ACC112 (cell line): ENCODE results near the gene LRTM2.

Experiments used
- H2AFZ ChIP-seq: fragments of 200-600 bp; sonication (generic); one replicate; pipeline ENCODE4 v1.6.0; 2017; ENCODE audit warnings: antibody characterized with exemption, low read length; ENCODE audit not compliant: unreplicated experiment
- H3K27ac ChIP-seq: fragments of 200-600 bp; sonication (generic); 2 replicates; pipeline ENCODE4 v1.5.1; 2014; ENCODE audit warnings: low read depth, mild to moderate bottlenecking, antibody characterized with exemption, low read length, moderate library complexity
- H3K27me3 ChIP-seq: fragments of 200-600 bp; sonication (generic); 2 replicates; pipeline ENCODE4 v1.6.1; 2014; ENCODE audit warnings: mild to moderate bottlenecking, antibody characterized with exemption, low read length, moderate library complexity, mixed read lengths; ENCODE audit not compliant: insufficient read depth
- H3K36me3 ChIP-seq: fragments of 200-600 bp; sonication (generic); 2 replicates; pipeline ENCODE4 v1.6.1; 2016; ENCODE audit warnings: mild to moderate bottlenecking, antibody characterized with exemption, low read length, moderate library complexity, mixed read lengths; ENCODE audit not compliant: insufficient read depth
- H3K4me1 ChIP-seq: fragments of 200-600 bp; sonication (generic); one replicate; pipeline ENCODE4 v1.6.1; 2016; ENCODE audit warnings: low read length, mixed read lengths; ENCODE audit not compliant: insufficient read depth, unreplicated experiment, control insufficient read depth
- H3K4me3 ChIP-seq: fragments of 200-600 bp; sonication (generic); 2 replicates; pipeline ENCODE4 v1.5.1; 2014; ENCODE audit warnings: mild to moderate bottlenecking, low read depth, low read length
- H3K79me2 ChIP-seq: fragments of 200-600 bp; sonication (generic); one replicate; pipeline ENCODE4 v1.6.0; 2016; ENCODE audit warnings: low read length; ENCODE audit not compliant: control insufficient read depth, unreplicated experiment, insufficient read depth

Gene LRTM2

DNA sequence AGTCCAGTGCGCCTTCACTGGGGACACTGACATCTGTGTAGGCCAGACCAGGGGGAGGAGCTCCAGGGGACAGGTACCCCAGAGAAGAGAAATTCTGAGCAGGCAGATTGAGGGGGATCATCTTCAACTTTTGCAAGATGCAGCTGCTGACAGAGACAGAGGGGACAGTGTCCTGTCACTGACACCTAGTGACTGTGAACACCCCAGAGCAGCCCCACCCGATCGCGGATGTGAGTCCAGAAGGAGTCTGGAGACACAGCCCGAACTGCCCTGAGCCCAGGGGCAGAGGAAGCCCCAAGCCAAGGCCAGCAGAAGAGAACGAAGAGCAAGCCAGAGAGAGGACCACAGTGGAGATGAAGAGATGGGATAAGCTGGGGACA, 21.7 kb upstream of the LRTM2 start:
- Histone ChIP-seq H3K27ac (no peak overlapping the region), H3K27me3 (no peaks in the 10 kb centered on the region), H2AFZ (no peak overlapping the region), H3K36me3 (no peaks in the 10 kb centered on the region), H3K79me2 (no peaks in the 10 kb centered on the region), H3K4me1 (peaks cover 6% of the 10 kb centered on the region), H3K4me3 (no peak overlapping the region)

DNA sequence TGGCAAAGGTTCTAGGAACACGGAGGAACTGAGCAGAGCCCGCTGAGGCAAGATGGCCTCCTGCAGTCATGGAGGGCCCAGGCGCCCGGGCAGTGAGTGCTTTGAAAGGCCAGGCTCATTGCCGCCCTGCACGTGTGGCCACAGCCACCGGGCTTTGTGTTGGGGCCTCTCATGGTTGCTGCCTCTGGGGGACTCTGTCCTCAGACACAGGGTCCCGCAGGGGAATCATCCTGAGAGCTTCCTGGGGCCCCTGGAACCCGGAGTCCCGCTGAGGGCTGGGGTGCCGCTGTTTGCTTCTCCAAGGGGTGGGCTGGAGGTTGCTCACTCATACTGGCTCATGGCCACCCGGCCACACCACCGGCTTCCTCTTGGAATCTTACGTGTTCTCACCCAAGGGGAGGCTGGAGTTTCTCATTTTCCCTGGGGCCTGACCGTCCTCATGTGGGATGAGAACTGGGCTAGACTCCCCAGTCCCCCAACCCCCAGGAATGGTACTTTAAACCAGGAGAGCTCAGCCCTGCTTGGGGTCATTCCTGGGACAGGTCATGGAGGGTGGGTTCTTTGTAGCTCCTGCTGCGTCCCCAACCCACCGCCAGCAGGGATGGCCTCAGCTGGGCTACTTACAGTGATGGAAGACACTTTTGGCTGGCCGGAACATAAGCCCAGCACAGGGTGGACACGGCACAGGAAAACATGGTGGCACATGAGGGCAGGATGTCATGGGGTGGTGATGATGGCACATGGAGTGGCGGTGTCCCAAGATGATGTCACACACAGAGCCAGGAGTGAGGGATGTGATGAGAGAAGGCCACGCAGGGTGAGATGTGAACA, 21.1 kb upstream of the LRTM2 start:
- Histone ChIP-seq H3K79me2 (no peaks in the 10 kb centered on the region), H3K27me3 (no peaks in the 10 kb centered on the region), H3K27ac (no peak overlapping the region), H3K4me3 (no peak overlapping the region), H3K4me1 (peaks cover 6% of the 10 kb centered on the region), H2AFZ (no peak overlapping the region), H3K36me3 (no peaks in the 10 kb centered on the region)

DNA sequence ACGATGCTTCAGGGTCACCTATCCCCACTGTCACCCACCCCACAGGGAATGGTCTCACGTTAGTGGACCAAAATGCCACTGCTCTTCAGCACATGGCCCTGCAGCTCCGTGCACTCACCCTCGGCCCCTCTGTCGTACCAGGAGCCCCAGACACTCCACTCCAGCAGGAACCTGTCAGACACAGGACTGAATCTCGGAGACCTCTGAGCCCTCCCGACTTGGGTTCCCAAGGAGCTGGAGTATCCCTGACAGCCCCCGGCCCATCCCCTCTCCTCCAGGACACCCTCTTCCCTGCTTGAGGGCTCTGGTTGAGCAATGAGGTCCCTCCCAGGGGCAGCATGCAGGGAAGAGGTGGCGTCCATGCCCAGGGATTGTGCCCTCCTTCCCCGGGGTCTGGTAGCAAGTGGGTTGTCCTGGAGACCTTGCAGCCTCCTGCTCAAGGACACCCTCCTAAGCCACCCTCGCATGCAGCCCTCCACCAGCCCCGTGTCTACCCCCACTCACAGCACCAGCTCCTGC, 20.4 kb upstream of the LRTM2 start:
- Histone ChIP-seq H3K4me3 (no peak overlapping the region), H3K79me2 (no peaks in the 10 kb centered on the region), H3K27ac (no peak overlapping the region), H3K27me3 (no peaks in the 10 kb centered on the region), H3K36me3 (no peaks in the 10 kb centered on the region), H2AFZ (no peak overlapping the region), H3K4me1 (peaks cover 6% of the 10 kb centered on the region)

DNA sequence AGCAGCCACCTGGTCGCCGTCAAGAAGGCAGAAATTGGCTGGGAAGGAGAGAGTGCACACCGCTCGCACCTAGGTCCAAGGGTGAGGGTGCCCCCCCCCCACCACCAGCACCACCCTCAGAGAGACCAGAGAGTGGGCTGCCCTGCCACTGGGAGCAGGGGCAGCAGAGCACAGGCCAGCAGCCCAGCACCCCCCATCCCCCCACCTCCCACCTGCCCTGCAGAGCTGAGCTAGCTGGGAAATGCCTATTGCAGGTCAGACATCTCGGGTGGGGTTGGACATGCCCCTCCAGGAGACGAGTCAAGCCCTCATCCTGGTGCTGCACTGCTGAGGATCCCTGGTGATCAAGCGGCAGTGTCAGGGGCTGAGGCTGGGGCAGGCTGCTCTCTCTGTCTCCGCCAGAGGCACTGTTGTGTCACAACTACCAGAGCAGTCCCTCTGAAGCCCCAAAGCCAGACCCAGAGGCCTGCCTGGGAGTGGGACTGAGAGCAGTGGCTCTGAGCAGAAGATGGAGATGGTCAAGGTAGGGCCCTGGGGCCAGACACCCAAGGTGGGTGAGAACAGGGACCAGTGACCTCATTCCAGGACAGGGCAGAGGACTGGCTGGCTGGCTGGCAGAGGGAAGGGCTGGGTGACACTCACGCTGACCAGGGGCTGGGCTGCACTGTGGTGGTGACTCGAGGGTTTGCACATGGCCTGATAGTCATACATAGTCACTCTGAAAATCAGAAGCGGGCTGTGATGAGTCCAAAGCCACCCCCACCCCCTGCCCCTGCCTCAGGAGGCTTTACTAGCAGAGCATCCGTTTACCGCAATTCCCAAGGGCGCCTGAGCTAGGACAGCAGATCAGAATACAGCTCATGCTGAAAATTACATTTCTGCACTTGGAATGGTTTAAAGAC, 19.7 kb upstream of the LRTM2 start:
- Histone ChIP-seq H3K27me3 (no peaks in the 10 kb centered on the region), H3K4me3 (no peak overlapping the region), H3K36me3 (no peaks in the 10 kb centered on the region), H3K27ac (no peak overlapping the region), H2AFZ (no peak overlapping the region), H3K79me2 (no peaks in the 10 kb centered on the region), H3K4me1 (peaks cover 6% of the 10 kb centered on the region)

DNA sequence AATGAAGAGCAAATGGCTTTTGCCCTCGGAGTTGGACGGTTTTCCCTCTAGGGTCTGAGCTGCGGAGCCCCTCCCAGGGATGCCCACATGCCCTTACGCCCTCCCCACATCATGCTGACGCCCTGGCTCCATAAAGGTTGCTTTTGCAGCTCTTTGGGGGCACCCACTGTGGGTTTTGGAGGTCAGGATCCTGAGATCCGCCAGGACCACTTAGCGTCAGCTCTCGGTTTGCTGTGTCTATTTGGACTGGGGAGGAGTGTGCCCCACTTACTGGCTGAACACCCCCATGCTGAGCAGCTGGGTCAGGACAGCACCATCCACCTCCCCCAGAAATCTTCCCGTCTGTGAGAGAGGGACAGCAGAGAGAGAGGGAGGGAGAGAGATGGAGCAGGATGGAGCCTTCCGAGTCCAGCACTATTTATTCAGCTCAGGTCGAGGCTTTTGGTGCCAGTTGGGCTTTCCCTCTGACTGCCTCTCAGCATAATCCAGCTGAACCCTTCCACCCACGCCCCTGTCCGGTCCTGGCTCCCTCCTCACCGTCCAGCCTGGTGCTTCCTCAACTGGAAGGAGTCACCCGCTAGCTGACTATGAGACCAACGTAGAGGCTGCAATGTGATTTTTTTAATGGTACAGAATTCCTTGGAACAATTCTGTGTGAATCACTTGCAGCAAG, 18.9 kb upstream of the LRTM2 start:
- no peaks in the 10 kb centered on the region for H3K36me3 ChIP-seq
- H2AFZ ChIP-seq, result no peak overlapping the region
- no peak overlapping the region for H3K4me3 ChIP-seq
- H3K27ac ChIP-seq, result no peak overlapping the region
- H3K79me2 ChIP-seq, result no peaks in the 10 kb centered on the region
- peaks cover 6% of the 10 kb centered on the region for H3K4me1 ChIP-seq
- no peaks in the 10 kb centered on the region for H3K27me3 ChIP-seq

DNA sequence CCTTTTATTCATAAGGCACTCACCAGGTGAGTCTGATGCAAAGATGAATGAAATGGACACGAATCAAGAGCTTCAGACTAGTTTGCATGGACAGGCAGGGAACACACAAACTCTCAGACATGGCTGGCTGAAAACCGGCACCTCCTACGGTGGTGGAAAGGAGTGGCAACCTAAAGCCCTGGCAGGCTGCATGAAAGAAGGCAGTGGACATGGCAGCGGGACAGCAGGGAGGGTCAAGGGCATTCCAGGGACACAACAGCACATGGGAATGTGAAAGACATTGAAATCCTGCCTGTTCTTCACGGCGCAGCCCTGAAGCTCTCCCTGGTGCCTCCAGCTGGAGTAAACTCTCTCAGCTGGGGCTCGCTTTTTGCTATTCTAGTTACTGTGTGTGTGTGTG, 16.6 kb upstream of the LRTM2 start:
- H3K79me2 ChIP-seq, result no peaks in the 10 kb centered on the region
- no peak overlapping the region for H2AFZ ChIP-seq
- no peaks in the 10 kb centered on the region for H3K27me3 ChIP-seq
- H3K4me3 ChIP-seq, result no peak overlapping the region
- H3K27ac ChIP-seq, result no peak overlapping the region
- no peaks in the 10 kb centered on the region for H3K36me3 ChIP-seq
- H3K4me1 ChIP-seq, result peaks cover 6% of the 10 kb centered on the region

DNA sequence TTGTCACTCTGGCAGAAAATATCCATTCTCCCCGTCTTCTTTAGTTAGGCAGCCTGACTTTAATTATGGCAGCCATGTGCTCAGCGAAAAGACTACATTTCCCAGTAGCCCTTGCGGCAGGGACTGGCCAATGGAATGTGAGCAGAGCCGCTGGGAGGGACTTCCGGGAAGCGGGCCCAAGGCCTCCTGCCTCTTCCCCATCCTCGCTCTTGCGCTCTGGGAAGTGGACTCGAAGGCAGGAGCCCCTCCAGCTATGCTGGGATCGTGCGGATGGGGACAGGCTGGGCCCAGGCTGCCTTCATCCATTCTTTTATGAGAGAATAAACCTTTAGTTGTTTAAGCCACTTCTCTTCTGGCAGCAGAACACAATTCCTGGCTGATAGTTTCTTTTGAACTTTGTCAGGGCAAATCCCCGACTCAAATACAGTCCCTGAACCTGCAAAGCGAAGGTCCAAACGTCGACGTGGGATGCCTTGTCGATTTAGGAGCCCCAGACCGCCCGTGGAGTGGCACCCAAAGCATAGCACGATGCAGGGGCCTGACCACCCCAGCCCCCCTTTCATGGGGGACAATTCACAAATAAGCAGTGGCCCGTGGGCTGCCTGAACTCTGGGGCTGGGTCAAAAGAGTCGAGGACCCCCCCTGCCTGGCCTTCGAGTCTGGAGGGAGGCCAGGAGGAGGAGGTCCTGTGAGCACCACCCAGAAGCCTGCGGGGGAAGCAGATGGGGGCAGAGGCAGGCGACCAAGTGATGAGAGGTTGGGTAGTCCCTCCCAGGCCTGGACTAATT, 15.6 kb upstream of the LRTM2 start:
- no peaks in the 10 kb centered on the region for H3K36me3 ChIP-seq
- no peaks in the 10 kb centered on the region for H3K27me3 ChIP-seq
- H3K4me3 ChIP-seq, result no peak overlapping the region
- H3K79me2 ChIP-seq, result no peaks in the 10 kb centered on the region
- no peak overlapping the region for H3K27ac ChIP-seq
- H2AFZ ChIP-seq, result peak overlapping the region; percentile 95
- peaks cover 6% of the 10 kb centered on the region for H3K4me1 ChIP-seq

DNA sequence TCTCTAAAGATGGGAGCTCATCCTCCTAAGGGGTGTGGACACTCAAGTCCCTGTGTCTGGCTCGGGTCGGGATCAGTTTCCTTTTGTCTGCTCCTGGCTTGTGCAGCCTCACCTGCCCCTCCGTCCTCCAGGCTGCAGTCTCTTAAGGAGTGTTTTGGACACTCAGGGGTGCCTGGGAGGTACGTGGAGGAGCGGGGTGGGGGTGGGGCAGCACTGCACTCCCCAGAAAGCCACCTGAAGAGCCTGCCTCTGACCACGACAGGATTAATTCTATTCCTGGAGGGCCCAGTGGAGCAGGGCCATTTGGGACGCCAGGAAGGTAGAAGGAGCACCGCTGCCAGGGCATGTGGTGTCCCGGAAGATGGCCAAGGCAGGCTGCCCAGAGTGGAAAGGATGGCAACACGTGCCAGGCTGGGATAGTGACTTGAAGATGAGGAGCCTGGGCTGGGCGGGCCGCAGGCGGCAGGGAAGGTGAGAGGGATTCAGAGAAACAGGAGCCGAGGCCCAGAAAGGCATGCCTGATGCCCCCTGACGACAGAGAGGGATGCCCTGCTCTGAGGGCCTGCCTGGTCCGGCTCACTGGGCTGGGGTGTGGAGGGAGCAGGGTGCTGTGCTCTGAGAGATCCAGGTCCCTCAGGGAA, 14.8 kb upstream of the LRTM2 start:
- Histone ChIP-seq H3K79me2 (no peaks in the 10 kb centered on the region), H3K4me3 (no peak overlapping the region), H3K36me3 (no peaks in the 10 kb centered on the region), H3K27ac (no peak overlapping the region), H3K4me1 (peaks cover 6% of the 10 kb centered on the region), H3K27me3 (no peaks in the 10 kb centered on the region), H2AFZ (no peak overlapping the region)

DNA sequence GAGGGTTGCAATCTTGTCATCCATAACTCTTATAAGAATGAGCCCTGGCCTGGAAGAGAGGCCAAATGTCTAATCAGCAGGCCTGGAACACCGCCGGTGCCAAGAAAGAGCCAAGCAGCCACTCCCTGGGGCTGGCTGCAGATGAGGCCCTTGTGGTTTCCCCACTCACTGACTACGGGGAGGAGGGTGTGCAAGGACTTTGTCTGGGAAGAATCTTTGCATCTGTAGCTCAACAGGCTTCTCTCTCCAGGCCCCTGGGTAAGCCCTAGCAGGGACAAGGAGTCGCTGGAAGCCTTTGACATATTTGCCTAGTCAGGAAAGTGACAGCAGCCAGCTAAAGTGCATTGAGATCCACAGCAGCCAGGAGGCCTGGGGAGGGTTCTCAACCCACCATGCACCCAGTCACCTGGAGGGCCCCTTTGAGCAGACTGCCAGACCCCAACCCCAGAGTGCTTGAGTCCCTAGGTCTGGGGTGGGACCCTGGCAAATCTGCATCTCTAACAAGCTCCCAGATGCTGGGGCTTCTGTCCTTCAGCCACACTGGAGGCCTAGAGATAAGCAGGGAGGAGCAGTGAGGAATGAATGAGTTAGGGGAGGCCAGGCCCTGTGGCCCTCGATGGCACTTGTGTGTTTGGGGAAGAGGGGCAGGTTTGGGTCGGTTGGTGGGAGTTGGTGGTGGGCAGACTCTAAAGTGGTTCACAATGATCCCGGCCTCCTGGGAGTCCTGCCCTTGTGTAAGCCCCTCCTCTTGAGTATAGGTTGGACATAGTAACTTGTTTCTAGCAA, 13.9 kb upstream of the LRTM2 start:
- Histone ChIP-seq H3K36me3 (no peaks in the 10 kb centered on the region), H3K27ac (no peak overlapping the region), H3K4me1 (no peaks in the 10 kb centered on the region), H3K79me2 (no peaks in the 10 kb centered on the region), H3K4me3 (no peak overlapping the region), H2AFZ (no peak overlapping the region), H3K27me3 (no peaks in the 10 kb centered on the region)
